ENCODE data around the gene BTAF1. TPM values are rescaled to one million over a fixed set of nuclear protein-coding genes. Genes with fewer than 3 reads are reported as not detected.

BTAF1 gene
- total RNA-seq, result 38.0 and 40.4 TPM in 2 replicates
- long read RNA-seq, partial matches to known transcripts, result 93 of 137 reads
- long read RNA-seq, other reads (novel, unspliced or antisense), result 44 of 137 reads

- Mint-ChIP-seq H3K9me3 (ENCODE audit: low read depth) (peaks cover 3% of the 10 kb centered on the region), H3K4me1 (ENCODE audit: low read depth) (peaks cover 22% of the 10 kb centered on the region), H3K27me3 (no peaks in the 10 kb centered on the region), H3K4me3 (ENCODE audit: low read depth) (peak within 1 kb of the TSS; percentile 97), H3K36me3 (ENCODE audit: insufficient read depth) (peaks cover 6% of the 10 kb centered on the region), H3K27ac (peak within 1 kb of the TSS; percentile 98)
- no peak for TF ChIP-seq CTCF (IDR thresholded peaks at IDR 0.05; ENCODE audit: unreplicated experiment)
- DNase-seq (ENCODE audit: low spot score, unreplicated experiment), result peak; percentile 65
Measured at GRCh38 chr10:91923371-91924211, at the start of gene BTAF1. TSS of gene BTAF1 (plus strand) at chr10:91923770. CDS start at chr10:91924077, 307 bp downstream.

GRCh38 chr10:91875156-91875555, 48.4 kb upstream of the BTAF1 start:
- no peak for TF ChIP-seq CTCF (IDR thresholded peaks at IDR 0.05; ENCODE audit: unreplicated experiment)
- H3K4me1 Mint-ChIP-seq (ENCODE audit: low read depth), result peaks cover 11% of the 10 kb centered on the region
- H3K36me3 Mint-ChIP-seq (ENCODE audit: insufficient read depth), result no peaks in the 10 kb centered on the region
- no peaks in the 10 kb centered on the region for H3K27me3 Mint-ChIP-seq
- no peaks in the 10 kb centered on the region for H3K9me3 Mint-ChIP-seq (ENCODE audit: low read depth)
- no peak overlapping the region for H3K27ac Mint-ChIP-seq
- DNase-seq (ENCODE audit: low spot score, unreplicated experiment), result no peak
- no peak overlapping the region for H3K4me3 Mint-ChIP-seq (ENCODE audit: low read depth)

- Mint-ChIP-seq H3K27me3 (no peaks in the 10 kb centered on the region), H3K4me3 (ENCODE audit: low read depth) (no peak overlapping the region), H3K27ac (no peak overlapping the region), H3K4me1 (ENCODE audit: low read depth) (peaks cover 12% of the 10 kb centered on the region), H3K9me3 (ENCODE audit: low read depth) (no peaks in the 10 kb centered on the region), H3K36me3 (ENCODE audit: insufficient read depth) (no peaks in the 10 kb centered on the region)
- DNase-seq (ENCODE audit: low spot score, unreplicated experiment), result no peak
- TF ChIP-seq CTCF (IDR thresholded peaks at IDR 0.05; ENCODE audit: unreplicated experiment), result no peak
Measured at GRCh38 chr10:91875779-91876178, 47.8 kb upstream of the BTAF1 start.

- H3K36me3 Mint-ChIP-seq (ENCODE audit: insufficient read depth), result no peaks in the 10 kb centered on the region
- H3K4me1 Mint-ChIP-seq (ENCODE audit: low read depth), result peaks cover 24% of the 10 kb centered on the region
- H3K27me3 Mint-ChIP-seq, result peaks cover 10% of the 10 kb centered on the region
- H3K9me3 Mint-ChIP-seq (ENCODE audit: low read depth), result no peaks in the 10 kb centered on the region
- no peak for TF ChIP-seq CTCF (IDR thresholded peaks at IDR 0.05; ENCODE audit: unreplicated experiment)
- DNase-seq (ENCODE audit: low spot score, unreplicated experiment), result no peak
- H3K4me3 Mint-ChIP-seq (ENCODE audit: low read depth), result no peak overlapping the region
- no peak overlapping the region for H3K27ac Mint-ChIP-seq
Measured at GRCh38 chr10:91879515-91880170, 43.9 kb upstream of the BTAF1 start.

DNA sequence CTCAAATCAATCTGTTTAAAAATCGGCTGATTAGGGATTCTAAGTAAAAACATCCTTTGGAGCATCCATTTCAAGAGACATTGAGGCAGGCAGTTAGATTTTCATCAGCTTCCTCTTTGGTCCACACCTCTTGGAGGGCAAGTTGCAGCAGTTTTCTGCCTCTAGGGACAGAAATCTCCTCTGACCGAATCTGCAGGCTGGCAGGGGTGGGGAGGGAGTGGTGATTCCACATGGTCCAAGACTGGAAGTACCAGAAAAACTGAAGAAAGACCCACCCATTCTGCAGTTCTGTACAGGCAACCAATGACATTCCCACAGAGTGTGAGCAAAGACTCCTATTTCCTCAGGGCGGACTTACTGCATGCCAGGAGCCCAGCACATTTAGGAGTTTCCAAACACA, 43.3 kb upstream of the BTAF1 start:
- no peak overlapping the region for H3K27ac Mint-ChIP-seq
- peak; percentile 10 for TF ChIP-seq CTCF (IDR thresholded peaks at IDR 0.05; ENCODE audit: unreplicated experiment)
- no peak overlapping the region for H3K4me3 Mint-ChIP-seq (ENCODE audit: low read depth)
- peaks cover 12% of the 10 kb centered on the region for H3K27me3 Mint-ChIP-seq
- no peaks in the 10 kb centered on the region for H3K36me3 Mint-ChIP-seq (ENCODE audit: insufficient read depth)
- peaks cover 23% of the 10 kb centered on the region for H3K4me1 Mint-ChIP-seq (ENCODE audit: low read depth)
- no peak for DNase-seq (ENCODE audit: low spot score, unreplicated experiment)
- no peaks in the 10 kb centered on the region for H3K9me3 Mint-ChIP-seq (ENCODE audit: low read depth)
